Measurements from ENCODE around the gene FGF12.

- no peak for TF ChIP-seq CTCF (conservative IDR thresholded peaks at IDR 0.05 in 1 of 2, IDR thresholded peaks at IDR 0.05 in 1 of 2; ENCODE audit: low read depth in 1 of 2, low read length in 2 of 2)
- no peak for TF ChIP-seq EZH2 (IDR thresholded peaks at IDR 0.05; ENCODE audit: low read length, missing control alignments)
These were observed 173.6 kb downstream of the FGF12 start for GRCh38 chr3:192553707-192554106.
